NT2/D1 (cell line): Measurements from ENCODE around the gene MAGI1.

ENCODE experiments used
- YY1 ChIP-seq: IDR thresholded peaks from 2 replicates; pipeline ENCODE4 v1.6.1; 2011; ENCODE audit not compliant: insufficient read length, insufficient read depth
- ZNF274 ChIP-seq: IDR thresholded peaks from 2 replicates; pipeline ENCODE4 v1.6.1; 2011; ENCODE audit warnings: mild to moderate bottlenecking, low read depth, low read length

GRCh38 chr3:65915477-65915876, 123.2 kb downstream of the MAGI1 start:
- TF ChIP-seq YY1: no peak
- no peak for TF ChIP-seq ZNF274
